ENCODE measurements around the gene KDM2B. TPM values are rescaled to one million over a fixed set of nuclear protein-coding genes. Genes with fewer than 3 reads are reported as not detected.
A peak's percentile ranks its signal among the peaks of the same experiment; 100 is the strongest.

Gene KDM2B
- polyA plus RNA-seq, 1 of the 3 experiments (the other 2 are of a cell fraction): 11.5 TPM

DNA sequence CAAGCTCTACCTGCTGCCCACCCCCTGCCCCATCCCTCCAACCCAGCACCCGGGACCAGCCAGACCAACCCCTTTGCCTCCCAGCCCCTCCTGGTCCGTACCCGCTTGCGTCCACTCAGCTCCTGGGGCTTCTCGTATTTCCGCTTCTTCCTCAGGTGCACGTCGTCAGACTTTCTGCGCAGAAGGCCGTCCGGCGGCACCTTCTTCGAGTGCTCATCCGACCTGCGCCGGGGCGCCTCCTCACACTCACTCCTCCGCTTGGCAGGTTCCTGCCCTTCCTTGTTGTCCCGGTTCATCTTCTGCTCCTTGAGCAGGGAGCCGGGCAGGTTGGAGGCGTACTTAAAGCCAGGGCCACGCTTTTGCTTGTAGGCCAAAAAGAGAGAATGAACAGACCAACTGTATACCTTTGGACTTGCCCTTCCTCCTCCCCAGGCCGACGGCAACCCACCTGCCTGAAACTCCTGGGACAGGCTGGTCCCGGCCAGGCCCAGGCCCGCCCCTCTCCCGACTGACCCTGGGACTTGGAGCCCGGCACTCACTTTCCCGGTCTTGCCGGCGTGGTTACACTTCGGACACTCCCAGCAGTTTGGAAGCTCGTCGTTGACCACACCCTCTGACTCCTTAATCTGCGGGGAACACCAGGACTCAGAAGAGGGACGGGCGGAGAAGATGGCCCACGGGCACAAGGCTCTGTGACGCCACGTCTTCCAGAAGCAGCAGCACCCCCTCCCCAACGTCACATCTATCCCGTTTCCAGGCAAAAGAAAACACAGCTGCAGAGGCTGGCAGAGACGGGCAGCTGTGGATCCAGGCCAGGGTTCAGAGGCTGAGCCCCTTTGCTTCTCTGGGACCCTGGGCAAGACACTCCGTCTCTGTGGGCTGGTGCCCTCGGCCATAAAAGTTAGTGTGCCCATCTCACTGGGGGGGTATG is 136.6 kb downstream of the KDM2B start:
- ChIA-PET CTCF (interaction anchor here (0.6 to 6.9 kb wide), 37 partner anchors 10 to 214 kb away, joined by 3 to 192 read pairs (median 5); partner anchors contain the start of gene ANAPC5), POLR2A (interaction anchor here (1.7 kb wide), 1 partner anchor 92 kb away, joined by 8 read pairs; the partner anchor contains the start of gene ANAPC5)
- Histone ChIP-seq H3K36me3 (replicated peaks in 1 of 2; ENCODE audit: control insufficient read depth in 1 of 2, insufficient read depth in 2 of 2, low read length in 1 of 2) (peaks cover 4 to 28% of the 10 kb centered on the region in 2 experiments), H3K9me2 (no peaks in the 10 kb centered on the region), H3F3A (replicated peaks; ENCODE audit: insufficient read depth) (peaks cover 4% of the 10 kb centered on the region), H3K27ac (ENCODE audit: low read depth in 2 of 2, low read length in 1 of 2) (no peak overlapping the region), H3K4me1 (ENCODE audit: control insufficient read depth in 1 of 2, insufficient read depth in 2 of 2, low read depth in 1 of 2, low read length in 1 of 2) (peaks cover 0 to 4% of the 10 kb centered on the region in 2 experiments; a peak in 1 of 4 replicates), H3K79me2 (ENCODE audit: insufficient read depth) (peaks cover 18% of the 10 kb centered on the region), H3K27me3 (ENCODE audit: insufficient read depth) (no peaks in the 10 kb centered on the region), H3K4me3 (ENCODE audit: low read depth in 2 of 2, low read length in 1 of 2) (no peak overlapping the region), H3K9me3 (no peaks in the 10 kb centered on the region), H4K20me1 (ENCODE audit: insufficient read depth) (no peaks in the 10 kb centered on the region), H2AFZ (ENCODE audit: low read depth) (no peak overlapping the region), H3K9ac (no peak overlapping the region), H3K4me2 (no peak overlapping the region)
- DNase-seq: no peak
- TF ChIP-seq, protein P1, sequence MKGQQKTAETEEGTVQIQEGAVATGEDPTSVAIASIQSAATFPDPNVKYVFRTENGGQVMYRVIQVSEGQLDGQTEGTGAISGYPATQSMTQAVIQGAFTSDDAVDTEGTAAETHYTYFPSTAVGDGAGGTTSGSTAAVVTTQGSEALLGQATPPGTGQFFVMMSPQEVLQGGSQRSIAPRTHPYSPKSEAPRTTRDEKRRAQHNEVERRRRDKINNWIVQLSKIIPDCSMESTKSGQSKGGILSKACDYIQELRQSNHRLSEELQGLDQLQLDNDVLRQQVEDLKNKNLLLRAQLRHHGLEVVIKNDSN (IDR thresholded peaks at IDR 0.05; ENCODE audit: borderline replicate concordance, low read depth): no peak
- no peak for TF ChIP-seq SIN3A (IDR thresholded peaks at IDR 0.05; ENCODE audit: borderline replicate concordance, low read depth, low read length)
- TF ChIP-seq SMC3 (IDR thresholded peaks at IDR 0.05; ENCODE audit: low read depth, low read length): no peak
- TF ChIP-seq MEF2A (IDR thresholded peaks at IDR 0.05; ENCODE audit: borderline replicate concordance, low read depth): no peak
- TF ChIP-seq MXI1 (IDR thresholded peaks at IDR 0.05; ENCODE audit: low read depth, low read length): no peak
- no peak for TF ChIP-seq POLR2AphosphoS5 (IDR thresholded peaks at IDR 0.05; ENCODE audit: low read depth, low read length)
- no peak for TF ChIP-seq EZH2phosphoT487 (IDR thresholded peaks at IDR 0.05; ENCODE audit: borderline replicate concordance, low read depth)
- TF ChIP-seq YY1 (IDR thresholded peaks at IDR 0.05; ENCODE audit: low read depth): no peak
- TF ChIP-seq TCF12 (IDR thresholded peaks at IDR 0.05): no peak
- WGBS (ENCODE audit: low lambda C conversion rate): 94% methylated on average over 33 of the region's 45 CpGs

DNA sequence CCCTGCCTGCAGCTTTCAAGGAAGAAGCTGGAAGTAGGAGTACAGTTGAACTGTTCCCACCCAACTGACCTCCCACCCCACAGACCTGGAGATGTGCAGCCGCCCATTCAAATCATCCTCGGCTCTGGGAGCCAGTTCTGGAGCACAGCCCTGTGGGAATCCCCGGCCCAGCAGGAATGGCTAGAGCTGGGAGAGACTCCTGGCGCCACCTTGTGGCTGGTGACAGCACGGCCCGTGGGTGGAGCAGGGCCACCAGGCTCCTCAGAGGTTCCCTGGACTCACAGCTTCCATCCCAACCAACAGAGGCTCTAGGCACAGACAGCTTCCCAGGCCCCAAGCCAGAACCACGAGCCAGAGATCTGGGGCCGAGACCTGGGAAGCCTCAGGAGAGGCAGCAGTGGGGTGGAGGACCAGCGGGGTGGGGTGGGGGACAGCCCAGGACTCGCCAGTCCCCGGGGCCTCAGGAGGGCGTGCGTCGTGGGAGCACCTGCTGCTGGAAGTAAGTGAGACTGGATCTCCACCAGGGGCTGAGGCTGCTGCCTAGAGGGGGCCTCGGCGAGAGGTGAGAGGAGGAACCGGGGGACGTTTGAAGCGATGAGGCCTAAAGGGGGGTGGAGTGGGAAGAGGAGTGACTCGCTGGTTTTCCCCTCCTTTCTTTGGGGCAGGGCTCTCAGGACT is 137.5 kb downstream of the KDM2B start:
- peak; percentile 97 for DNase-seq
- Histone ChIP-seq H3K27me3 (ENCODE audit: insufficient read depth) (no peaks in the 10 kb centered on the region), H3K9ac (no peak overlapping the region), H3K27ac (ENCODE audit: low read depth in 2 of 2, low read length in 1 of 2) (no peak overlapping the region), H3K9me3 (no peaks in the 10 kb centered on the region), H3K4me3 (ENCODE audit: low read depth in 2 of 2, low read length in 1 of 2) (no peak overlapping the region; a peak in 1 of 4 replicates), H3K79me2 (ENCODE audit: insufficient read depth) (peaks cover 11% of the 10 kb centered on the region; the same call in 1 of the 2 replicates), H2AFZ (ENCODE audit: low read depth) (no peak overlapping the region), H3F3A (replicated peaks; ENCODE audit: insufficient read depth) (peaks cover 4% of the 10 kb centered on the region), H3K4me2 (no peak overlapping the region), H3K9me2 (no peaks in the 10 kb centered on the region), H4K20me1 (ENCODE audit: insufficient read depth) (no peaks in the 10 kb centered on the region), H3K36me3 (replicated peaks in 1 of 2; ENCODE audit: control insufficient read depth in 1 of 2, insufficient read depth in 2 of 2, low read length in 1 of 2) (peaks cover 3 to 34% of the 10 kb centered on the region in 2 experiments), H3K4me1 (ENCODE audit: control insufficient read depth in 1 of 2, insufficient read depth in 2 of 2, low read depth in 1 of 2, low read length in 1 of 2) (peaks cover 0 to 2% of the 10 kb centered on the region in 2 experiments; a peak in 1 of 4 replicates)
- CTCF ChIA-PET: interaction anchor here (0.6 to 6.9 kb wide), 41 partner anchors 10 to 213 kb away, joined by 3 to 192 read pairs (median 5); partner anchors contain the start of gene ANAPC5
- POLR2A ChIA-PET: interaction anchor here (1.7 kb wide), 1 partner anchor 91 kb away, joined by 8 read pairs; the partner anchor contains the start of gene ANAPC5
- WGBS (ENCODE audit: low lambda C conversion rate): 71% methylated on average over 14 of the region's 20 CpGs
- TF ChIP-seq, protein P2, sequence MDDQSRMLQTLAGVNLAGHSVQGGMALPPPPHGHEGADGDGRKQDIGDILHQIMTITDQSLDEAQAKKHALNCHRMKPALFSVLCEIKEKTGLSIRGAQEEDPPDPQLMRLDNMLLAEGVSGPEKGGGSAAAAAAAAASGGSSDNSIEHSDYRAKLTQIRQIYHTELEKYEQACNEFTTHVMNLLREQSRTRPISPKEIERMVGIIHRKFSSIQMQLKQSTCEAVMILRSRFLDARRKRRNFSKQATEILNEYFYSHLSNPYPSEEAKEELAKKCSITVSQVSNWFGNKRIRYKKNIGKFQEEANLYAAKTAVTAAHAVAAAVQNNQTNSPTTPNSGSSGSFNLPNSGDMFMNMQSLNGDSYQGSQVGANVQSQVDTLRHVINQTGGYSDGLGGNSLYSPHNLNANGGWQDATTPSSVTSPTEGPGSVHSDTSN (IDR thresholded peaks at IDR 0.05): no peak
- TF ChIP-seq, protein P3, sequence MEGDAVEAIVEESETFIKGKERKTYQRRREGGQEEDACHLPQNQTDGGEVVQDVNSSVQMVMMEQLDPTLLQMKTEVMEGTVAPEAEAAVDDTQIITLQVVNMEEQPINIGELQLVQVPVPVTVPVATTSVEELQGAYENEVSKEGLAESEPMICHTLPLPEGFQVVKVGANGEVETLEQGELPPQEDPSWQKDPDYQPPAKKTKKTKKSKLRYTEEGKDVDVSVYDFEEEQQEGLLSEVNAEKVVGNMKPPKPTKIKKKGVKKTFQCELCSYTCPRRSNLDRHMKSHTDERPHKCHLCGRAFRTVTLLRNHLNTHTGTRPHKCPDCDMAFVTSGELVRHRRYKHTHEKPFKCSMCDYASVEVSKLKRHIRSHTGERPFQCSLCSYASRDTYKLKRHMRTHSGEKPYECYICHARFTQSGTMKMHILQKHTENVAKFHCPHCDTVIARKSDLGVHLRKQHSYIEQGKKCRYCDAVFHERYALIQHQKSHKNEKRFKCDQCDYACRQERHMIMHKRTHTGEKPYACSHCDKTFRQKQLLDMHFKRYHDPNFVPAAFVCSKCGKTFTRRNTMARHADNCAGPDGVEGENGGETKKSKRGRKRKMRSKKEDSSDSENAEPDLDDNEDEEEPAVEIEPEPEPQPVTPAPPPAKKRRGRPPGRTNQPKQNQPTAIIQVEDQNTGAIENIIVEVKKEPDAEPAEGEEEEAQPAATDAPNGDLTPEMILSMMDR (IDR thresholded peaks at IDR 0.05): peak; percentile 88
- TF ChIP-seq, protein P4, sequence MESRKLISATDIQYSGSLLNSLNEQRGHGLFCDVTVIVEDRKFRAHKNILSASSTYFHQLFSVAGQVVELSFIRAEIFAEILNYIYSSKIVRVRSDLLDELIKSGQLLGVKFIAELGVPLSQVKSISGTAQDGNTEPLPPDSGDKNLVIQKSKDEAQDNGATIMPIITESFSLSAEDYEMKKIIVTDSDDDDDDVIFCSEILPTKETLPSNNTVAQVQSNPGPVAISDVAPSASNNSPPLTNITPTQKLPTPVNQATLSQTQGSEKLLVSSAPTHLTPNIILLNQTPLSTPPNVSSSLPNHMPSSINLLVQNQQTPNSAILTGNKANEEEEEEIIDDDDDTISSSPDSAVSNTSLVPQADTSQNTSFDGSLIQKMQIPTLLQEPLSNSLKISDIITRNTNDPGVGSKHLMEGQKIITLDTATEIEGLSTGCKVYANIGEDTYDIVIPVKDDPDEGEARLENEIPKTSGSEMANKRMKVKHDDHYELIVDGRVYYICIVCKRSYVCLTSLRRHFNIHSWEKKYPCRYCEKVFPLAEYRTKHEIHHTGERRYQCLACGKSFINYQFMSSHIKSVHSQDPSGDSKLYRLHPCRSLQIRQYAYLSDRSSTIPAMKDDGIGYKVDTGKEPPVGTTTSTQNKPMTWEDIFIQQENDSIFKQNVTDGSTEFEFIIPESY (IDR thresholded peaks at IDR 0.05; ENCODE audit: borderline replicate concordance, low read depth): no peak
- TF ChIP-seq ELF1 (IDR thresholded peaks at IDR 0.05) (no peak), TCF12 (IDR thresholded peaks at IDR 0.05) (no peak)
- TF ChIP-seq, protein P5, sequence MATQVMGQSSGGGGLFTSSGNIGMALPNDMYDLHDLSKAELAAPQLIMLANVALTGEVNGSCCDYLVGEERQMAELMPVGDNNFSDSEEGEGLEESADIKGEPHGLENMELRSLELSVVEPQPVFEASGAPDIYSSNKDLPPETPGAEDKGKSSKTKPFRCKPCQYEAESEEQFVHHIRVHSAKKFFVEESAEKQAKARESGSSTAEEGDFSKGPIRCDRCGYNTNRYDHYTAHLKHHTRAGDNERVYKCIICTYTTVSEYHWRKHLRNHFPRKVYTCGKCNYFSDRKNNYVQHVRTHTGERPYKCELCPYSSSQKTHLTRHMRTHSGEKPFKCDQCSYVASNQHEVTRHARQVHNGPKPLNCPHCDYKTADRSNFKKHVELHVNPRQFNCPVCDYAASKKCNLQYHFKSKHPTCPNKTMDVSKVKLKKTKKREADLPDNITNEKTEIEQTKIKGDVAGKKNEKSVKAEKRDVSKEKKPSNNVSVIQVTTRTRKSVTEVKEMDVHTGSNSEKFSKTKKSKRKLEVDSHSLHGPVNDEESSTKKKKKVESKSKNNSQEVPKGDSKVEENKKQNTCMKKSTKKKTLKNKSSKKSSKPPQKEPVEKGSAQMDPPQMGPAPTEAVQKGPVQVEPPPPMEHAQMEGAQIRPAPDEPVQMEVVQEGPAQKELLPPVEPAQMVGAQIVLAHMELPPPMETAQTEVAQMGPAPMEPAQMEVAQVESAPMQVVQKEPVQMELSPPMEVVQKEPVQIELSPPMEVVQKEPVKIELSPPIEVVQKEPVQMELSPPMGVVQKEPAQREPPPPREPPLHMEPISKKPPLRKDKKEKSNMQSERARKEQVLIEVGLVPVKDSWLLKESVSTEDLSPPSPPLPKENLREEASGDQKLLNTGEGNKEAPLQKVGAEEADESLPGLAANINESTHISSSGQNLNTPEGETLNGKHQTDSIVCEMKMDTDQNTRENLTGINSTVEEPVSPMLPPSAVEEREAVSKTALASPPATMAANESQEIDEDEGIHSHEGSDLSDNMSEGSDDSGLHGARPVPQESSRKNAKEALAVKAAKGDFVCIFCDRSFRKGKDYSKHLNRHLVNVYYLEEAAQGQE (IDR thresholded peaks at IDR 0.05; ENCODE audit: low read depth, low read length): no peak

Measured in SK-N-SH (cell line).